GM21447 (cell line): ENCODE data around the gene BCAP31.

ENCODE experiments used
- ATAC-seq: cut with Tn5 transposase; IDR thresholded peaks from one replicate; pipeline ENCODE4 v1.9.1; 2021; ENCODE audit not compliant: unreplicated experiment

Gene BCAP31

DNA sequence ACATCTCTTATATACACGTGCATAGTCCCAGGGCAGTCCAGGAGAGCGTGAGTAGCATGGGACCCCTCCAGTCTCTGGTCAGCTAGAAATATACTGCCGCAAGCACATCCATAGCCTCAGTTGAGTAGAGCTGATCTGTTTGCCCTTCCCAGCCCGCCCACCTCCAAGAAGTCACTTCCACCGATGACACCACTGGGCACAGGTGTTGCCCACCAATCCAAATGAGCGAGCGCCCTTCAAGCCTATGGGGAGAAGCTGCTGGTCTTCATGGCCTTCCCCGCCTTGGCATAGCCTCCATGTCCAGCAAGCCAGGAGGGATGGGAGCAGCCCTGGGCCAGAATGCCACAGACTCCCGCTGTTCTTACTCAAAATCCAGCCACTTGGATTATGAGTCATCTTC, 67.0 kb downstream of the BCAP31 start:
- no peak for ATAC-seq

DNA sequence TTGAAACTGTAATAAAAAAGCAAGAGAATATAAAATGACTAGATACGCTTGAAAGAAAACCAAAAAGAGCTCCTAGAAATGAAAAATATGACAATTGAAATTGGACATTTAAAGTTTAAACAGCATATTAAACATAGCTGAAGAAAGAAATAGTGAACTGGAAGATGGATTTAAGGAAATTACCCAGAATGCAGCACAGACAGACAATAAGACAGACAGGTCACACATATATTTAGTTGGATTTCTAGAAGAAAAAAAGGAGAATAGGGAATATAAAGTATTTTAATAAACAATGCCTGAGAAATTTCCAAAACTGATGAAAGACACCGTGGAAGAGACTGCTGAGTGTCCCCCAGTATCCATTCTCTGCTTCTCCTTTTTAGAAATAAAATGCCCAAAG, 70.6 kb downstream of the BCAP31 start:
- ATAC-seq, result no peak

DNA sequence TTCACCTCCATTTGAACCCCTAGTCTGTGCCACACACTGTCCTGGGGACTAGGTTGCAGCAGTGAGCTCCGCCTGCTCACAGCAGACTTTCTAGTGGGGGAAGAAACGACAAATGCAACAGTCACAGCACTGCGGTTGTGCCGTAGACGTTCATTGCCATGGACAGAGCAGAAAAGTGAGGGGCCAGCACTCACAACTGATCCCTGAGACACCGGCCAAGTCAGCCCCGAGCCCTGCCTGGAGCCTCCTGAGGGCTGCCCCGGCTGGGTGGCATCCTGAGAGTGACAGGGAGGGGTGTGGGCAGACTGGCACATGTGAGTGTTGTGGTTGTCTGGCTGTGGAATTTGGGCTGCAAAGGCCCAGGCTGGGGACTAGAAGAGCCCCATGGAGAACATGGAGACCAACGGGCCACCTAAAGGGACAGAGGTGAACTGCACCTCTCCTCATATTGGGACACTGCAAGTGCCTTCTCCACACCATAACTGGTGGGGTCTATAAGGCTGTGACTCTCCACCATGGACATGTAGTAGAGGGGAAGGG, 72.6 kb downstream of the BCAP31 start:
- ATAC-seq, result no peak

DNA sequence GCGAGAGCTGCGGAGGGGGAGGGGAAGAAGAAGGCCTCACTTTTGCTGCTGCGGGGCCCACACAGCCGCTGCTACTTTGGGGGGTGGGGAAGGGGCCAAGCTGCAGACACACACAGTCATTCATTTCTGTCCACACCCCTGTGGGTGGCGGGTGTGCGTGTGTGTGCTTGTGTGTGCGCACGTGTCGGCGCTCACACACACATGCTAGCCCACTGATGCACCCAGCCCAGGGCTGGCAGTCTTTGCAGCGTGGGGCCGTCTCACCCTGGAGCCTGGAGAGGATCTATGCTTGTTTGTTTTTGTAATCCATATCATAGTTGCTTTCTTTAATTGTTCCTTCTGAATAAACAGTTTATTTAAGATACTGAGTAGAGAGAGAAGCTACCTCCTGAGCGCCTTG, 73.2 kb downstream of the BCAP31 start:
- ATAC-seq, result no peak
